Esophagus muscularis mucosa (tissue), 4 donors: ENCODE results near the gene AFAP1L1. TPM values are rescaled to one million over a fixed set of nuclear protein-coding genes. Genes with fewer than 3 reads are reported as not detected.
A peak's percentile ranks its signal among the peaks of the same experiment; 100 is the strongest.

Experiments
- DNase-seq: peaks from one replicate; pipeline ENCODE4 v3.0.0-alpha.2; 2017; ENCODE audit errors: extremely low spot score
- H3K27ac ChIP-seq, 4 donors: fragments of 200-600 bp; sonication (generic); replicated peaks in 1 of 4; 1 replicate in 3 of 4; 2 replicates in 1 of 4; pipeline ENCODE4 v1.5.1; 2016 to 2019; ENCODE audit warnings: mild to moderate bottlenecking in 1 of 4
- H3K27me3 ChIP-seq, 4 donors: fragments of 200-600 bp; sonication (generic); one replicate each; pipeline versions ENCODE4 v1.5.1 to v1.6.0; 2016 to 2019
- H3K36me3 ChIP-seq, 4 donors: fragments of 200-600 bp; sonication (generic); one replicate each; pipeline ENCODE4 v1.5.1; 2016 to 2019
- H3K4me1 ChIP-seq, 4 donors: fragments of 200-600 bp; sonication (generic); one replicate each; pipeline ENCODE4 v1.5.1; 2016 to 2019
- H3K4me3 ChIP-seq, 4 donors: fragments of 200-600 bp; sonication (generic); 1 replicate in 2 of 4; 2 replicates in 2 of 4; pipeline ENCODE4 v1.5.1; 2016 to 2019; ENCODE audit warnings: mild to moderate bottlenecking in 4 of 4, moderate library complexity in 1 of 4
- H3K9me3 ChIP-seq, 4 donors: fragments of 200-600 bp; sonication (generic); 1 replicate in 3 of 4; 2 replicates in 1 of 4; pipeline ENCODE4 v1.5.1; 2016 to 2019
- EP300 ChIP-seq: sonication (generic); formaldehyde crosslinking; IDR thresholded peaks from one replicate; pipeline ENCODE4 v1.6.1; 2017; ENCODE audit warnings: antibody characterized with exemption
- POLR2A ChIP-seq: fragments of 450-650 bp; IDR thresholded peaks from one replicate; pipeline ENCODE4 v1.6.1; 2017; ENCODE audit warnings: antibody characterized with exemption, moderate library complexity, mild to moderate bottlenecking, low read depth
- POLR2AphosphoS5 ChIP-seq, 2 donors: sonication (generic); formaldehyde crosslinking; IDR thresholded peaks; one replicate each; pipeline ENCODE4 v1.6.1; 2017; ENCODE audit warnings: antibody characterized with exemption in 2 of 2
- WGBS: methylation state at CpG from one replicate; pipeline ENCODE4 v1.1.5; 2018; 5-methylcytosine and 5-hydroxymethylcytosine counted together
- intact Hi-C: fragments of 100-400 bp; cut with DNase I; formaldehyde crosslinking; loops from one replicate; pipeline ENCODE4 v1.15.1; 2023
- total RNA-seq, 4 donors: library from RNA; depleted of rRNA; stranded (reverse); fragments of >200 nt; gene quantifications; one replicate each; pipeline versions ENCODE4 v1.1.0 to v1.2.1, GENCODE V29; 2016
- TF ChIP-seq, protein P1 (sequence below), 3 experiments: fragments of 200-600 bp in 2 of 3; fragments of 450-650 bp in 1 of 3; sonication (generic) in 2 of 3; IDR thresholded peaks; one replicate each; pipeline ENCODE4 v1.5.1; 2017 to 2019; ENCODE audit warnings: antibody characterized with exemption in 3 of 3, mild to moderate bottlenecking in 2 of 3, moderate library complexity in 1 of 3

AFAP1L1 gene
- total RNA-seq, 4 donors from 2014 or later: 10.0 to 23.8 (median 16.6) TPM

DNA sequence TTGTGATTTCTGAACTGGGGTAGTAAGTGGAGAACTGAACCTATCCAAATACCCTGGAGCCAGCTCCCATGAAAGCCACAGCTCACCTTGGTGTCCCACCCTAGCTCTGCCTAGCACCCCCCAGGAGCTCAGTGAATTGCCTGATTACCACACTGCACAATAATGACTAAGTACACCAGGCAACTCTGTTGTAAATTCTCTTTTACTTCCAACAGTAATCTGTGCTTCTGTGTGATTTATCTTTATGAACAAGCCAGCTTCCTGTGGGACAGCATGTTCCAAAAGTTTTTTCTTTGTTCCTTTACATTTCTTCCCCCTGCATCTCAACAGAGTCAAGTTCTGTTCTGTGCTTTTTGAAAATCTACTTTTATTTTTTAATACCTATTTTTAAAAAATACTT is 51.6 kb downstream of the AFAP1L1 start:
- peak overlapping the region in 1 of 4 donors; percentile 13 for H3K27ac ChIP-seq
- no peaks in the 10 kb centered on the region for H3K9me3 ChIP-seq
- intact Hi-C loops: no loop called here
- no peaks in the 10 kb centered on the region for H3K27me3 ChIP-seq
- peaks cover 0 to 83% (median 12%) of the 10 kb centered on the region in 4 donors for H3K36me3 ChIP-seq
- peaks cover 14 to 35% (median 19%) of the 10 kb centered on the region in 4 donors for H3K4me1 ChIP-seq
- H3K4me3 ChIP-seq: no peak overlapping the region
- DNase-seq: no peak
- TF ChIP-seq EP300: no peak
- TF ChIP-seq, protein P1, sequence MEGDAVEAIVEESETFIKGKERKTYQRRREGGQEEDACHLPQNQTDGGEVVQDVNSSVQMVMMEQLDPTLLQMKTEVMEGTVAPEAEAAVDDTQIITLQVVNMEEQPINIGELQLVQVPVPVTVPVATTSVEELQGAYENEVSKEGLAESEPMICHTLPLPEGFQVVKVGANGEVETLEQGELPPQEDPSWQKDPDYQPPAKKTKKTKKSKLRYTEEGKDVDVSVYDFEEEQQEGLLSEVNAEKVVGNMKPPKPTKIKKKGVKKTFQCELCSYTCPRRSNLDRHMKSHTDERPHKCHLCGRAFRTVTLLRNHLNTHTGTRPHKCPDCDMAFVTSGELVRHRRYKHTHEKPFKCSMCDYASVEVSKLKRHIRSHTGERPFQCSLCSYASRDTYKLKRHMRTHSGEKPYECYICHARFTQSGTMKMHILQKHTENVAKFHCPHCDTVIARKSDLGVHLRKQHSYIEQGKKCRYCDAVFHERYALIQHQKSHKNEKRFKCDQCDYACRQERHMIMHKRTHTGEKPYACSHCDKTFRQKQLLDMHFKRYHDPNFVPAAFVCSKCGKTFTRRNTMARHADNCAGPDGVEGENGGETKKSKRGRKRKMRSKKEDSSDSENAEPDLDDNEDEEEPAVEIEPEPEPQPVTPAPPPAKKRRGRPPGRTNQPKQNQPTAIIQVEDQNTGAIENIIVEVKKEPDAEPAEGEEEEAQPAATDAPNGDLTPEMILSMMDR (IDR thresholded peaks at IDR 0.05): no peak
- TF ChIP-seq POLR2AphosphoS5 (IDR thresholded peaks at IDR 0.05): no peak
- TF ChIP-seq POLR2A: no peak

DNA sequence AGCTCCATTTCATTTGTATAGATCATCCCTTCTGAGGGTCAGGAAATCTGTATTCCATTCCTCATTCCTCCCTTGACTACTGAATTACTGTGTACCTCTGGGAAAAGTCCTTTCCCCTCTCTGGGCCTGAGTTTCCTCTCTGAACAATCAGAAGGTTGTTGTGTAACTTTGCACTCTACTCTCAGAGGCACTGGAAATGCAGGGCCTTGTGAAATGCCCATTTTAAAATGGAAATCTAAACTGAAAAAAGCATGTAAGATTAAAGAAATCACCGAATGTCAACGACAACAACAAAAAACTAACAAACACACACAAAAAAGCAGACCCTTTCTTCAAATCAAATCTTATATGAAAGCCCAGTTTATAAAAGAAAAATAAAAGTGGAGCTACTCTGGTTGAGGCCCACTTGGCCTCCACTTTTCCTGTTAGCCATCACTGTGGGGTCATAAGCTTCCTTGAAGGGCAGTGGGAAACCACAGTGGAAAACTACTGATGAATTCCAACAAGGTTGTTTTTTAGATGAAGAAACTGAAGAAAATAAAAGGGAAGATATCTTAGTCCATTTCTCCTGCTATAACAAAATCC is 52.1 kb downstream of the AFAP1L1 start:
- Histone ChIP-seq H3K27me3 (no peaks in the 10 kb centered on the region), H3K4me3 (no peak overlapping the region), H3K9me3 (no peaks in the 10 kb centered on the region), H3K27ac (no peak overlapping the region), H3K4me1 (peaks cover 14 to 35% (median 19%) of the 10 kb centered on the region in 4 donors), H3K36me3 (peaks cover 0 to 82% (median 12%) of the 10 kb centered on the region in 4 donors)
- intact Hi-C loops: no loop called here
- TF ChIP-seq, protein P1 (IDR thresholded peaks at IDR 0.05): no peak
- TF ChIP-seq EP300 (no peak), POLR2AphosphoS5 (IDR thresholded peaks at IDR 0.05) (no peak)
- 94% methylated on average over 2 of the region's 2 CpGs for WGBS
- DNase-seq: no peak

DNA sequence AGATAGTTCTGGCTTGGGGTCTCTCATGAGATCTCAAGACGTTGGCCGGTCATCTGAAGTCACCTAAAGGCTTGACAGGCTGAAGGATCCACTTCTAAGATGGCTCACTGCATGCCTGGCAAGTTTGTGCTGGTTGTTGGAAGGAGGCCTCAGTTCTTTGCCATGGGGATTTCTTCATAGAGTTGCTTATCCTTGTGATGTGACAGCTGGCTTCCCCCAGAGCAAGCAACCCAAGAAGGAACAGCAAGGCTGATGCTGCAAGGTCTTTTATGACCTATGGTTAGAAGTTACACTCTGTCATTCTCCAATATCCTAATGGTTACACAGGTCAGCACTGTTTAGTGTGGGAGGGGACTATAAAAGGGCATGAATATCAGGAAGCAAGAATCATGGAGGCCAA is 53.0 kb downstream of the AFAP1L1 start:
- 91% methylated on average over 2 of the region's 2 CpGs for WGBS
- Histone ChIP-seq H3K4me1 (peaks cover 14 to 32% (median 19%) of the 10 kb centered on the region in 4 donors), H3K36me3 (peaks cover 0 to 80% (median 12%) of the 10 kb centered on the region in 4 donors), H3K27ac (no peak overlapping the region), H3K4me3 (no peak overlapping the region), H3K27me3 (no peaks in the 10 kb centered on the region), H3K9me3 (no peaks in the 10 kb centered on the region)
- TF ChIP-seq EP300 (no peak), POLR2AphosphoS5 (IDR thresholded peaks at IDR 0.05) (no peak), POLR2A (no peak)
- TF ChIP-seq, protein P1 (IDR thresholded peaks at IDR 0.05): no peak
- DNase-seq: no peak
- intact Hi-C loops: no loop called here

DNA sequence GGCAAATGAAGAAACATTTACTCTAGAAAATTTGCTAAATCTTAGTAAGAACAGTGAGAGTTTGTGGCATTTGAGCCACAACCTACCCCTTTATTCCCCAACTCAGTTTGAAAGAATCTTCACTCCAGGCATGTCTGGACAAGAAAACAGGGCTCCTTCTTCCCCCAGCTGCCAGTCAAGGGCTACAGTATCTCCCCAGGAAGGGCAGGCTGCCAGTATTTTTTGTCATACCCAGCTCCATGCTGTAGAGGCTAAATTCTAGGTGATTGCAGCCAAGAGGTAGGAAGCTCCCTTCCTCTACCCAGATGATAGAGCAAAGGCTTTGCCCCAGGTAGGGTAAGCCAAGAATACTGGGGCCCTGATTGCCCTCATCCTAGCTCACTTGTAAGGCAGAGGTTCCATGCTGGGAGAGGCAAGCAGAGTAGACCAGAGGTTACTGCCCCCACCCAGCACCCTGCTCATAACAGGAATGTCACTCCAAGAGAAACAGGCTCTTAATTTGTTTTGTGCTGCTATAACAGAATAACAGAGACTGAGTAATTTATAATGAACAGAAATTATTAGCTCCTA is 53.6 kb downstream of the AFAP1L1 start:
- no peak overlapping the region for H3K4me3 ChIP-seq
- intact Hi-C loops: no loop called here
- H3K36me3 ChIP-seq: peaks cover 0 to 80% (median 14%) of the 10 kb centered on the region in 4 donors
- TF ChIP-seq POLR2A (no peak), EP300 (no peak), POLR2AphosphoS5 (IDR thresholded peaks at IDR 0.05) (no peak)
- TF ChIP-seq, protein P1 (IDR thresholded peaks at IDR 0.05): no peak
- no peak overlapping the region for H3K27ac ChIP-seq
- peaks cover 12 to 26% (median 16%) of the 10 kb centered on the region in 4 donors for H3K4me1 ChIP-seq
- H3K9me3 ChIP-seq: no peaks in the 10 kb centered on the region
- H3K27me3 ChIP-seq: no peaks in the 10 kb centered on the region
- DNase-seq: no peak
